BLaER1 treated with 17β-estradiol and CSF1 and Interleukin-3, amounts not matched to agents 10 nM and 100 nM (cell line): ENCODE data around the gene EPB41L1.
A peak's percentile ranks its signal among the peaks of the same experiment; 100 is the strongest.

Experiments
- H3K27ac ChIP-seq, 11 experiments: shearing (Covaris generic); formaldehyde crosslinking; 2 replicates each; pipeline ENCODE4 v1.8.1; 2022
- H3K27me3 ChIP-seq, 11 experiments: shearing (Covaris generic); formaldehyde crosslinking; 2 replicates each; pipeline ENCODE4 v1.8.1; 2022
- H3K36me3 ChIP-seq, 11 experiments: shearing (Covaris generic); formaldehyde crosslinking; 2 replicates each; pipeline ENCODE4 v1.8.1; 2022
- H3K4me1 ChIP-seq, 10 experiments: shearing (Covaris generic); formaldehyde crosslinking; 2 replicates each; pipeline ENCODE4 v1.8.1; 2022
- H3K4me2 ChIP-seq, 11 experiments: shearing (Covaris generic); formaldehyde crosslinking; 2 replicates each; pipeline ENCODE4 v1.8.1; 2022
- H3K4me3 ChIP-seq, 10 experiments: shearing (Covaris generic); formaldehyde crosslinking; 2 replicates each; pipeline ENCODE4 v1.8.1; 2022
- H3K9ac ChIP-seq, 11 experiments: shearing (Covaris generic); formaldehyde crosslinking; 2 replicates each; pipeline ENCODE4 v1.8.1; 2022
- H3K9me3 ChIP-seq, 11 experiments: shearing (Covaris generic); formaldehyde crosslinking; replicated peaks in 1 of 11; 2 replicates each; pipeline ENCODE4 v1.8.1; 2022
- H4K20me1 ChIP-seq, 11 experiments: shearing (Covaris generic); formaldehyde crosslinking; 2 replicates each; pipeline ENCODE4 v1.8.1; 2022
- Cebpa-rat ChIP-seq, 11 experiments: shearing (Covaris generic); IDR thresholded peaks; 2 replicates each; pipeline ENCODE4 v1.8.1; 2022

The EPB41L1 gene

GRCh38 chr20:36120991-36121390 lies 33.5 kb upstream of the EPB41L1 start:
- H3K4me2 ChIP-seq, result no peak overlapping the region
- no peak overlapping the region for H3K9ac ChIP-seq
- H4K20me1 ChIP-seq, result no peaks in the 10 kb centered on the region
- H3K27me3 ChIP-seq, result no peaks in the 10 kb centered on the region
- no peaks in the 10 kb centered on the region for H3K36me3 ChIP-seq
- no peak overlapping the region for H3K27ac ChIP-seq
- H3K4me3 ChIP-seq, result no peak overlapping the region
- H3K9me3 ChIP-seq, result no peaks in the 10 kb centered on the region
- peaks cover 0 to 32% (median 7%) of the 10 kb centered on the region in 10 experiments; a peak in 13 of 20 replicates for H3K4me1 ChIP-seq
- no peak for TF ChIP-seq Cebpa-rat (IDR thresholded peaks at IDR 0.05)

GRCh38 chr20:36121981-36122930 lies 32.3 kb upstream of the EPB41L1 start:
- Histone ChIP-seq H3K4me1 (peaks cover 0 to 19% (median 2%) of the 10 kb centered on the region in 10 experiments; a peak in 7 of 20 replicates), H3K9ac (no peak overlapping the region), H3K27ac (no peak overlapping the region), H3K27me3 (no peaks in the 10 kb centered on the region), H3K9me3 (no peaks in the 10 kb centered on the region), H3K4me3 (no peak overlapping the region), H3K4me2 (no peak overlapping the region), H4K20me1 (no peaks in the 10 kb centered on the region), H3K36me3 (no peaks in the 10 kb centered on the region)
- no peak for TF ChIP-seq Cebpa-rat (IDR thresholded peaks at IDR 0.05)

- no peaks in the 10 kb centered on the region for H3K27me3 ChIP-seq
- H3K4me2 ChIP-seq, result no peak overlapping the region
Observed at GRCh38 chr20:36122931-36123288, 31.6 kb upstream of the EPB41L1 start.

GRCh38 chr20:36125097-36125496 lies 29.4 kb upstream of the EPB41L1 start:
- Histone ChIP-seq H3K4me2 (no peak overlapping the region), H3K36me3 (no peaks in the 10 kb centered on the region), H3K27ac (no peak overlapping the region), H3K4me3 (no peak overlapping the region), H3K4me1 (peaks cover 0 to 23% (median 9%) of the 10 kb centered on the region in 10 experiments; a peak in 13 of 20 replicates), H3K27me3 (no peaks in the 10 kb centered on the region), H3K9ac (no peak overlapping the region), H4K20me1 (no peaks in the 10 kb centered on the region), H3K9me3 (no peaks in the 10 kb centered on the region)
- TF ChIP-seq Cebpa-rat (IDR thresholded peaks at IDR 0.05), result no peak

More at GRCh38 chr20:36122931-36123288, 31.6 kb upstream of the EPB41L1 start:
- TF ChIP-seq Cebpa-rat (IDR thresholded peaks at IDR 0.05), result no peak
- Histone ChIP-seq H3K9ac (no peak overlapping the region), H3K27ac (no peak overlapping the region), H3K36me3 (no peaks in the 10 kb centered on the region), H3K9me3 (no peaks in the 10 kb centered on the region), H3K4me3 (no peak overlapping the region), H3K4me1 (peaks cover 0 to 16% (median 2%) of the 10 kb centered on the region in 10 experiments; a peak in 6 of 20 replicates), H4K20me1 (no peaks in the 10 kb centered on the region)

GRCh38 chr20:36126836-36127527 lies 27.6 kb upstream of the EPB41L1 start:
- Histone ChIP-seq H4K20me1 (no peaks in the 10 kb centered on the region), H3K4me1 (peaks cover 17 to 27% (median 21%) of the 10 kb centered on the region in 10 experiments), H3K27ac (no peak overlapping the region), H3K36me3 (no peaks in the 10 kb centered on the region), H3K9me3 (no peaks in the 10 kb centered on the region), H3K9ac (no peak overlapping the region), H3K27me3 (no peaks in the 10 kb centered on the region), H3K4me3 (no peak overlapping the region), H3K4me2 (no peak overlapping the region)
- TF ChIP-seq Cebpa-rat (IDR thresholded peaks at IDR 0.05), result no peak

- no peak overlapping the region for H3K4me3 ChIP-seq
- no peak for TF ChIP-seq Cebpa-rat (IDR thresholded peaks at IDR 0.05)
- H3K4me1 ChIP-seq, result peaks cover 21 to 42% (median 34%) of the 10 kb centered on the region in 10 experiments
- H3K9me3 ChIP-seq, result no peaks in the 10 kb centered on the region
- no peaks in the 10 kb centered on the region for H3K27me3 ChIP-seq
- peak overlapping the region in 3 of 11 experiments; percentile 41 to 60 (median 53); a peak in 5 of 22 replicates for H3K27ac ChIP-seq
- H3K4me2 ChIP-seq, result peak overlapping the region in 8 of 11 experiments; percentile 7 to 82 (median 24); a peak in 13 of 22 replicates
- H3K36me3 ChIP-seq, result no peaks in the 10 kb centered on the region
- no peaks in the 10 kb centered on the region for H4K20me1 ChIP-seq
- peak overlapping the region in 1 of 11 experiments; percentile 16; a peak in 2 of 22 replicates for H3K9ac ChIP-seq
Observed at GRCh38 chr20:36128463-36129159, 25.9 kb upstream of the EPB41L1 start.

- TF ChIP-seq Cebpa-rat (IDR thresholded peaks at IDR 0.05), result no peak
- Histone ChIP-seq H3K9me3 (no peaks in the 10 kb centered on the region), H3K27me3 (no peaks in the 10 kb centered on the region), H3K9ac (no peak overlapping the region), H3K4me3 (no peak overlapping the region), H3K36me3 (no peaks in the 10 kb centered on the region), H4K20me1 (no peaks in the 10 kb centered on the region), H3K4me2 (peak overlapping the region in 3 of 11 experiments; percentile 58 to 82 (median 70); a peak in 2 of 22 replicates), H3K4me1 (peaks cover 21 to 45% (median 37%) of the 10 kb centered on the region in 10 experiments), H3K27ac (peak overlapping the region in 1 of 11 experiments; percentile 60; a peak in 1 of 22 replicates)
Observed at GRCh38 chr20:36129160-36129543, 25.4 kb upstream of the EPB41L1 start.

GRCh38 chr20:36130390-36130789 lies 24.1 kb upstream of the EPB41L1 start:
- no peak for TF ChIP-seq Cebpa-rat (IDR thresholded peaks at IDR 0.05)
- no peak overlapping the region for H3K9ac ChIP-seq
- no peaks in the 10 kb centered on the region for H3K27me3 ChIP-seq
- peak overlapping the region in 5 of 11 experiments; percentile 14 to 25 (median 20); a peak in 3 of 22 replicates for H3K4me2 ChIP-seq
- no peaks in the 10 kb centered on the region for H3K9me3 ChIP-seq
- H3K4me3 ChIP-seq, result no peak overlapping the region
- H3K36me3 ChIP-seq, result no peaks in the 10 kb centered on the region
- peaks cover 21 to 56% (median 49%) of the 10 kb centered on the region in 10 experiments for H3K4me1 ChIP-seq
- H3K27ac ChIP-seq, result no peak overlapping the region
- H4K20me1 ChIP-seq, result no peaks in the 10 kb centered on the region
